BLaER1 treated with 17β-estradiol and CSF1 and Interleukin-3, amounts not matched to agents 10 nM and 100 nM (cell line): ENCODE data around the gene CEP170B.
"Not testable (repeated sequence)": the region's sequence is repeated elsewhere in the genome, so short reads cannot be mapped to it uniquely, and the experiment has no call there.

Experiments used
- H3K27ac ChIP-seq, 11 experiments: shearing (Covaris generic); formaldehyde crosslinking; 2 replicates each; pipeline ENCODE4 v1.8.1; 2022
- H3K27me3 ChIP-seq, 11 experiments: shearing (Covaris generic); formaldehyde crosslinking; 2 replicates each; pipeline ENCODE4 v1.8.1; 2022
- H3K36me3 ChIP-seq, 11 experiments: shearing (Covaris generic); formaldehyde crosslinking; 2 replicates each; pipeline ENCODE4 v1.8.1; 2022
- H3K4me1 ChIP-seq, 10 experiments: shearing (Covaris generic); formaldehyde crosslinking; 2 replicates each; pipeline ENCODE4 v1.8.1; 2022
- H3K4me2 ChIP-seq, 11 experiments: shearing (Covaris generic); formaldehyde crosslinking; 2 replicates each; pipeline ENCODE4 v1.8.1; 2022
- H3K4me3 ChIP-seq, 10 experiments: shearing (Covaris generic); formaldehyde crosslinking; 2 replicates each; pipeline ENCODE4 v1.8.1; 2022
- H3K9ac ChIP-seq, 11 experiments: shearing (Covaris generic); formaldehyde crosslinking; 2 replicates each; pipeline ENCODE4 v1.8.1; 2022
- H3K9me3 ChIP-seq, 11 experiments: shearing (Covaris generic); formaldehyde crosslinking; replicated peaks in 1 of 11; 2 replicates each; pipeline ENCODE4 v1.8.1; 2022
- H4K20me1 ChIP-seq, 11 experiments: shearing (Covaris generic); formaldehyde crosslinking; 2 replicates each; pipeline ENCODE4 v1.8.1; 2022
- Cebpa-rat ChIP-seq, 11 experiments: shearing (Covaris generic); IDR thresholded peaks; 2 replicates each; pipeline ENCODE4 v1.8.1; 2022

The CEP170B gene

DNA sequence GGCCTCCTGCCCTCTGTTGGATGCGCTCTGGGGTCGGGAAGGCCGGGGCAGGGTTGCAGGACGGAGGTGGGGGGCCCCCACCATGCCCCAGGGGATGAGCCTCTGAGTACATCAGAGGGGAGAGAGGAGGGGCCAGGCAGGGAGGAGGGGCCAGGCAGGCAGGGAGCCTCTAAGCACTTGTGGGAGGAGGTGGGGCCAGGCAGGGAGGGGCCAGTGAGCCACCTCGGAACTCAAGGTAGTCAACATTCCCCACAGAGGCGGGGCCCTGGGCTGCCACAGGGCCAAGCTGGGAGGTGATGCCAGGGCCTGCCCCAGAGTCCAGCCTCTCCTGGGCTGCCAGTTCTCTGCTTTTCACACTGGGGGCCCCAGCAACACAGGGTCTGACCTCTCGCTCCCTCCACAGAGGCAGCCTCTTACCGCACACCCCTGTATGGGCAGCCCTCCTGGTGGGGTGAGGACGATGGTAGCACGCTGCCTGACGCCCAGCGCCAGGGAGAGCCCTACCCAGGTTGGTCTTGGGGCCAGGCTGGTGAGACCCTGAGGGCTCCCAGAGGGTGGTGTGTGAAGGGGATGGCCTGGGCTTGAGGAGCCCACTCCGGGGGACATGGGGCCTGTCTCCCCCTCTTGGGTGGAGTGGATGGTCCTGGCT lies 17.4 kb downstream of the CEP170B start:
- peaks cover 0 to 88% (median 3%) of the 10 kb centered on the region in 11 experiments; a peak in 9 of 22 replicates for H4K20me1 ChIP-seq
- H3K4me2 ChIP-seq: peak overlapping the region in 9 of 11 experiments; percentile 41 to 77 (median 61); a peak in 18 of 22 replicates
- H3K27me3 ChIP-seq: peaks cover 0 to 13% (median 6%) of the 10 kb centered on the region in 11 experiments; a peak in 12 of 22 replicates
- H3K4me1 ChIP-seq: peaks cover 0 to 47% (median 29%) of the 10 kb centered on the region in 10 experiments; a peak in 17 of 20 replicates
- peaks cover 0 to 53% (median 0%) of the 10 kb centered on the region in 11 experiments; a peak in 4 of 22 replicates for H3K36me3 ChIP-seq
- no peak for TF ChIP-seq Cebpa-rat (IDR thresholded peaks at IDR 0.05)
- H3K27ac ChIP-seq: no peak overlapping the region
- peak overlapping the region in 1 of 11 experiments; percentile 22; a peak in 2 of 22 replicates for H3K9ac ChIP-seq
- no peaks in the 10 kb centered on the region for H3K9me3 ChIP-seq
- H3K4me3 ChIP-seq: no peak overlapping the region

DNA sequence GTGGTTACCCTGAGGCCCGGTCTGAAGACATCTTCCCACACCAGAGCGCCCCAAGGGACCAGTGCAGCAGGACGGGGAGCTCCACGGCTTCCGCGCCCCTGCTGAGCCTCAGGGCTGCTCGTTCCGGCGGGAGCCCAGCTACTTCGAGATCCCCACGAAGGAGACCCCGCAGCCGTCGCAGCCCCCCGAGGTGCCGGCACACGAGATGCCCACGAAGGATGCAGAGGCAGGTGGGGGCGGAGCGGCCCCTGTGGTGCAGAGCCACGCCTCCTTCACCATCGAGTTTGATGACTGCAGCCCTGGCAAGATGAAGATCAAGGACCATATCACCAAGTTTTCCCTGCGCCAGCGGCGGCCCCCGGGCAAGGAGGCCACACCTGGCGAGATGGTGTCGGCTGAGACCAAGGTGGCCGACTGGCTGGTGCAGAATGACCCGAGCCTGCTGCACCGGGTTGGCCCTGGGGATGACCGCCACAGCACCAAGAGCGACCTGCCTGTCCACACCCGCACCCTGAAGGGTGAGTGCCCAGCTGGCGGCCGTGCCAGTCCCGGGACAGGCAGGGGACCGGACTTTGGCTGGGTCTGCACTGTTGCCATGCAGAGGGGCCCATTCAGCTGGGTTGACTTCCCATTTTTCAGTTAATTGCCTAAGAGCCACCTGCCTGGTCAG lies 18.1 kb downstream of the CEP170B start:
- peaks cover 0 to 57% (median 0%) of the 10 kb centered on the region in 11 experiments; a peak in 4 of 22 replicates for H3K36me3 ChIP-seq
- H4K20me1 ChIP-seq: peaks cover 0 to 91% (median 3%) of the 10 kb centered on the region in 11 experiments; a peak in 9 of 22 replicates
- peak overlapping the region in 1 of 11 experiments; percentile 22; a peak in 1 of 22 replicates for H3K9ac ChIP-seq
- H3K4me3 ChIP-seq: no peak overlapping the region
- H3K27me3 ChIP-seq: peaks cover 0 to 13% (median 6%) of the 10 kb centered on the region in 11 experiments; a peak in 12 of 22 replicates
- TF ChIP-seq Cebpa-rat (IDR thresholded peaks at IDR 0.05): no peak
- peaks cover 0 to 47% (median 29%) of the 10 kb centered on the region in 10 experiments; a peak in 17 of 20 replicates for H3K4me1 ChIP-seq
- no peaks in the 10 kb centered on the region for H3K9me3 ChIP-seq
- peak overlapping the region in 9 of 11 experiments; percentile 41 to 77 (median 61); a peak in 18 of 22 replicates for H3K4me2 ChIP-seq
- H3K27ac ChIP-seq: no peak overlapping the region

DNA sequence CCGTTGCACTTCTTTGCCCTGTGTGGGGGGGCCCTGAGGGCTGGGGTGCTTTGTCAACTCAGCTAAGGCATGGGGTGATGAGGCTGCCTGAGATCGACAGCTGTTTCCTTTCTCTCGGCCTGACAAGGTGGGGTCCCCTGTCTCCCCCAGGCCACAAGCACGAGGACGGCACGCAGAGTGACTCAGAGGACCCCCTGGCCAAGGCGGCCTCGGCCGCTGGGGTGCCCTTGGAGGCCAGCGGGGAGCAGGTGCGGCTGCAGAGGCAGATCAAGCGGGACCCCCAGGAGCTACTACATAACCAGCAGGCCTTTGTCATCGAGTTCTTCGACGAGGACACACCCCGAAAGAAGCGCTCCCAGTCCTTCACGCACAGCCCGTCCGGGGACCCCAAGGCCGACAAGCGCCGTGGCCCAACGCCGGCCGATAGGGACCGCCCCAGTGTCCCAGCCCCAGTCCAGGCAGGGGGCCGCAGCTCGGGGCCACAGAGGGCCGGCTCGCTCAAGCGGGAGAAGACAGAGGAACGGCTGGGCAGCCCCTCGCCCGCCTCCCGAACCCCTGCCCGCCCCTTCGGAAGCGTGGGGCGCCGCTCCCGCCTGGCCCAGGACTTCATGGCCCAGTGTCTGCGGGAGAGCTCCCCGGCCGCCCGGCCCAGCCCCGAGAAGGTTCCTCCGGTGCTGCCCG lies 18.8 kb downstream of the CEP170B start:
- H3K9me3 ChIP-seq: no peaks in the 10 kb centered on the region
- peaks cover 0 to 88% (median 3%) of the 10 kb centered on the region in 11 experiments; a peak in 9 of 22 replicates for H4K20me1 ChIP-seq
- H3K4me3 ChIP-seq: no peak overlapping the region
- H3K27me3 ChIP-seq: peaks cover 0 to 13% (median 6%) of the 10 kb centered on the region in 11 experiments; a peak in 12 of 22 replicates
- peaks cover 0 to 51% (median 0%) of the 10 kb centered on the region in 11 experiments; a peak in 4 of 22 replicates for H3K36me3 ChIP-seq
- no peak for TF ChIP-seq Cebpa-rat (IDR thresholded peaks at IDR 0.05)
- no peak overlapping the region for H3K27ac ChIP-seq
- peak overlapping the region in 6 of 11 experiments; percentile 56 to 77 (median 68); a peak in 9 of 22 replicates for H3K4me2 ChIP-seq
- H3K9ac ChIP-seq: no peak overlapping the region
- H3K4me1 ChIP-seq: peaks cover 0 to 46% (median 29%) of the 10 kb centered on the region in 10 experiments; a peak in 17 of 20 replicates

DNA sequence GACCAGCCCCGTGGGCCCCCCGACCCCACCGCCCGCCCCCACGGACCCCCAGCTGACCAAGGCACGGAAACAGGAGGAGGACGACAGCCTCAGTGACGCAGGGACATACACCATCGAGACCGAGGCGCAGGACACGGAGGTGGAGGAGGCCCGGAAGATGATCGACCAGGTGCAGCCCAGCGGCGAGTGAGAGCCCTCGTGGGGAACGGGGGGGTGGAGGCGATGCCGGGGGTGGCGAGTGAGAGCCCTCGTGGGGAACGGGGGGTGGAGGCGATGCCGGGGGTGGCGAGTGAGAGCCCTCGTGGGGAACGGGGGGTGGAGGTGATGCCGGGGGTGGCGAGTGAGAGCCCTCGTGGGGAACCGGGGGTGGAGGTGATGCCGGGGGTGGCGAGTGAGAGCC lies 19.3 kb downstream of the CEP170B start:
- peaks cover 0 to 88% (median 3%) of the 10 kb centered on the region in 11 experiments; a peak in 9 of 22 replicates for H4K20me1 ChIP-seq
- H3K4me1 ChIP-seq: peaks cover 0 to 43% (median 29%) of the 10 kb centered on the region in 10 experiments; a peak in 17 of 20 replicates
- not testable (repeated sequence) for H3K9ac ChIP-seq, H3K4me2 ChIP-seq, H3K4me3 ChIP-seq, H3K27ac ChIP-seq, H3K9me3 ChIP-seq
- peaks cover 0 to 13% (median 6%) of the 10 kb centered on the region in 11 experiments; a peak in 12 of 22 replicates for H3K27me3 ChIP-seq
- H3K36me3 ChIP-seq: peaks cover 0 to 51% (median 0%) of the 10 kb centered on the region in 11 experiments; a peak in 4 of 22 replicates

DNA sequence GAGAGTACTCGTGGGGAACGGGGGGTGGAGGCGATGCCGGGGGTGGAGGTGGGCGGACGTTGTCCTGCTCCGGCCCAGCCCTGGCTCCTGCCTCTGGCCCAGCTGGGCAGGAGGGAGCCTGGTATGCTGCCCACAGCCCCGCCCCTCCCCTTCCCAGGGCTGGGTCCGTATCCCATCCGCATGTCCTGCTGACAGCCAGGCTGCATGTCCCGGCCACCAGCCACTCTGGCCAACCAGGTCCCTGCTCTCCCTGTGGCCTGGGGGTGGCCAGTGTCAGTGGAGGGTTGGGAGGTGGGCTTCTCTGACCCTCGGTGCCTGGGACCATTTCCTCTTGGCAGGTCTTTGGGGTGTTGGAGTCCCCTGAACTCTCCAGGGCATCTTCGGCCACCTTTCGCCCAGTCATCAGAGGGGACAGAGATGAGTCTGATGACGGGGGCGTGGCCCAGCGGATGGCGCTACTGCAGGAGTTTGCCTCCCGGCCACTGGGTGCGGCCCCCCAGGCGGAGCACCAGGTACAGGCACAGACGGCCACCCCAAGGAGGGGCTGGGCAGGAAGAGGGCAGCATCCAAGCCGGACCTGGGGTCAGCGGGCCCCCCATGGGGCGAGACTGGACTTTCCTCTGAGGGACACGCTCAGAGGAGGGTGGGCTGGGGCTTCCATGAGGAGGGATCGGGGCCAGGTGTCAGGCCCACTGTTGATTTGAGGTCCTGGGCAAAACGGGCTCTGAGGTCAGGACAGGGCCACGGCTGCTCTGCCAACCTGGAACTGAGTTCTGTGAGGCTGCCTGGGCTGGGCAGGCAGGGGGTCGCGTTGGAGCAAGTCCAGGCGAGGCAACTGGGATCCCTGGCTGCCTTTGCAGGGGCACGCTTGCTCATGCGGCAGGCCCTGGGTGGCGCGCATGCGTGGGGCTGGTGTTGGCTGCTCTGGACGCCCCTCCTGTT lies 20.2 kb downstream of the CEP170B start:
- H3K9ac ChIP-seq: no peak overlapping the region
- peak overlapping the region in 3 of 11 experiments; percentile 18 to 31 (median 30); a peak in 4 of 22 replicates for H3K4me2 ChIP-seq
- H3K9me3 ChIP-seq: no peaks in the 10 kb centered on the region
- peaks cover 0 to 36% (median 26%) of the 10 kb centered on the region in 10 experiments; a peak in 17 of 20 replicates for H3K4me1 ChIP-seq
- peaks cover 0 to 13% (median 6%) of the 10 kb centered on the region in 11 experiments; a peak in 12 of 22 replicates for H3K27me3 ChIP-seq
- no peak overlapping the region for H3K4me3 ChIP-seq
- H3K36me3 ChIP-seq: peaks cover 0 to 43% (median 0%) of the 10 kb centered on the region in 11 experiments; a peak in 4 of 22 replicates
- no peak for TF ChIP-seq Cebpa-rat (IDR thresholded peaks at IDR 0.05)
- H4K20me1 ChIP-seq: peaks cover 0 to 81% (median 0%) of the 10 kb centered on the region in 11 experiments; a peak in 9 of 22 replicates
- H3K27ac ChIP-seq: no peak overlapping the region

DNA sequence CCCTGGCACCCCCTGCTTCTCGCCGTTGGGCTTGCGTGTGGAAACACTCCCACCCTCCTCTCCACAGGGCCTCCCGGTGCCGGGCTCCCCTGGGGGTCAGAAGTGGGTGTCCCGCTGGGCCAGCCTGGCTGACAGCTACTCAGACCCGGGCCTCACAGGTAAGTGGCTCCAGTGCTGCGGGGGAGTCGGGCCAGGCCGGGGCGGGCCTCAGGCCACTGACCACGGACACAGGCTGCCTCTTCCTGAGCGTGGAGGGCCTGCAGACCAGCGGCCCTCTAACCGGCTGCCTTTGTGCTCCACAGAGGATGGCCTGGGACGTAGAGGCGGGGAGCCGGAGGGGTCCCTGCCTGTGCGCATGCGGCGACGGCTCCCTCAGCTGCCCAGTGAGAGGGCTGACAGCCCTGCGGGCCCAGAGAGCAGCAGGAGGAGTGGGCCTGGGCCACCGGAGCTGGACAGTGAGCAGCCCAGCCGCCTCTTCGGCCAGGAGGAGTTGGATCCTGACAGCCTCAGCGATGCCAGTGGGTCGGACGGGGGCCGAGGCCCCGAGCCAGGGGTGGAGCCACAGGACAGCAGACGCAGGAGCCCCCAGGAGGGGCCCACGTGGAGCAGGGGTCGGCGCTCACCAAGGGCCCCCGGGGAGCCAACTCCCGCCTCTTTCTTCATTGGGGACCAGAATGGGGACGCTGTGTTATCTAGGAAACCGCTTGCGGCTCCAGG lies 21.1 kb downstream of the CEP170B start:
- no peak for TF ChIP-seq Cebpa-rat (IDR thresholded peaks at IDR 0.05)

More for the DNA sequence above, 21.1 kb downstream of the CEP170B start:
- Histone ChIP-seq H3K27ac (no peak overlapping the region), H3K9ac (no peak overlapping the region), H4K20me1 (peaks cover 0 to 72% (median 0%) of the 10 kb centered on the region in 11 experiments; a peak in 9 of 22 replicates), H3K4me1 (peaks cover 0 to 35% (median 26%) of the 10 kb centered on the region in 10 experiments; a peak in 17 of 20 replicates), H3K27me3 (peaks cover 0 to 13% (median 6%) of the 10 kb centered on the region in 11 experiments; a peak in 12 of 22 replicates), H3K36me3 (peaks cover 0 to 36% (median 0%) of the 10 kb centered on the region in 11 experiments; a peak in 4 of 22 replicates), H3K9me3 (no peaks in the 10 kb centered on the region), H3K4me2 (no peak overlapping the region), H3K4me3 (no peak overlapping the region)
